ENCODE data around the gene SHISA4.

The SHISA4 gene

GRCh38 chr1:201911826-201912571, 23.3 kb downstream of the SHISA4 start:
- no peak overlapping the region for H3K4me3 ChIP-seq (ENCODE audit: low read depth, low read length)
- in situ Hi-C loops (cut with HindIII; ENCODE audit: low sequenced_read_pairs), result no loop called here
- no peak for DNase-seq (ENCODE audit: low read depth, low spot score)
- TF ChIP-seq, protein P1, sequence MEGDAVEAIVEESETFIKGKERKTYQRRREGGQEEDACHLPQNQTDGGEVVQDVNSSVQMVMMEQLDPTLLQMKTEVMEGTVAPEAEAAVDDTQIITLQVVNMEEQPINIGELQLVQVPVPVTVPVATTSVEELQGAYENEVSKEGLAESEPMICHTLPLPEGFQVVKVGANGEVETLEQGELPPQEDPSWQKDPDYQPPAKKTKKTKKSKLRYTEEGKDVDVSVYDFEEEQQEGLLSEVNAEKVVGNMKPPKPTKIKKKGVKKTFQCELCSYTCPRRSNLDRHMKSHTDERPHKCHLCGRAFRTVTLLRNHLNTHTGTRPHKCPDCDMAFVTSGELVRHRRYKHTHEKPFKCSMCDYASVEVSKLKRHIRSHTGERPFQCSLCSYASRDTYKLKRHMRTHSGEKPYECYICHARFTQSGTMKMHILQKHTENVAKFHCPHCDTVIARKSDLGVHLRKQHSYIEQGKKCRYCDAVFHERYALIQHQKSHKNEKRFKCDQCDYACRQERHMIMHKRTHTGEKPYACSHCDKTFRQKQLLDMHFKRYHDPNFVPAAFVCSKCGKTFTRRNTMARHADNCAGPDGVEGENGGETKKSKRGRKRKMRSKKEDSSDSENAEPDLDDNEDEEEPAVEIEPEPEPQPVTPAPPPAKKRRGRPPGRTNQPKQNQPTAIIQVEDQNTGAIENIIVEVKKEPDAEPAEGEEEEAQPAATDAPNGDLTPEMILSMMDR (IDR thresholded peaks at IDR 0.05; ENCODE audit: low read depth, low read length), result no peak

DNA sequence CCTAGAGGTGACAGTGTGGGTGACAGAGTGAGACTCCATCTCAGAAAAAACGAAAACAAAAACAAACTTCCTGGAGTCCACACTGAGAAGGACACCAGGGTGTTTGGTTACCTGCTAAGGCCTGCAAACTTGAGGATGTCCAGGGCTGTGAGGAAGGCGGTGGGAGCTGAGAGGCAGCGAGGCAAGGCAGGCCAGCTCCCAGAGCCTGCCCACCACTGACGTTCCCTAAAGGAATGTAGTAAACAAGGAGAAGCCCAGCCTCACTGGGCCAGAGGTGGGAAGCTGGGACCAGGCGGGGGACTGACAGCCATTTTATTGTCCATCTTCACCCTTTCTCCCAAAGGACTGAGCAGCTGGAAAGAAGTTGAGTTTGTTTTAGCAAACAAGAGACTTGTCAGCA, 24.1 kb downstream of the SHISA4 start:
- TF ChIP-seq, protein P1 (IDR thresholded peaks at IDR 0.05; ENCODE audit: low read depth, low read length), result no peak
- no peak overlapping the region for H3K4me3 ChIP-seq (ENCODE audit: low read depth, low read length)
- no peak for DNase-seq (ENCODE audit: low read depth, low spot score)
- in situ Hi-C loops (cut with HindIII; ENCODE audit: low sequenced_read_pairs), result no loop called here

DNA sequence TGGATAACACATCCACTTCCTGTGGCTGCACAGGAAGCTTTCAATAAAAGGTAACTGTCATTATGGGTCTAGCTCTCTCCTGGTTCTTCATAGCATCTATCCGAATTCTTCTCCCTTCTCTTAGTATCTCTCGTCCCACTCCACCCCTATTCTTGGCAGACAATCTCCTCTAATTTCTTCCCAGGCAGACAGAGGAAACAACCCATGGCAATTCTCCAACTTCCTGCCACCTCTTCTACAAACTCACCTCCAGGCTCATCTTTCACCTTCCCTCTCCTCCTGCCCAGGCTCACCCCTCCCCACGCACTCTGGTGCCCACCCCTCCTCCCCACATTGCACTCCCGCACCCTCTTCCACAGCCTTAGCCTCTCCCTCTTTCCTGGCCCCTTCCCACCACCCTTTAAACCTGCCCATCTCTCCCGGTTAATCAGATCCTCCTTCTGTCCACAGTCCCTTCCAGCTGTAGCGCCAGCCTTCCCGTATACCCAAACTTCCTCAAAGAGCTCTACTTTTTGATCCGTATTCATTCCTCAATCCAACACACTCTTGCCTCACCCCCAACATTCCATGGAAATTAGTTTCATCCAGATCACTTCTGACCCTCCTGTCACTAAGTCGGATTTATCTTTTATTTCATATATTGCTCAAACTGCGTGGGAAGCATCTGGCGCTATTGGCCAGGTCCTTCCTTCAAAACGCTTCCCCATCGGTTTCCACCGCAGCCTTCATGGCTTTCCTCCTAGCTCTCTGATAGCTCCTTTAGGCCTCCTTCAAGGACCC, 25.9 kb downstream of the SHISA4 start:
- TF ChIP-seq, protein P1 (IDR thresholded peaks at IDR 0.05; ENCODE audit: low read depth, low read length), result no peak
- no peak for DNase-seq (ENCODE audit: low read depth, low spot score)
- in situ Hi-C loops (cut with HindIII; ENCODE audit: low sequenced_read_pairs), result no loop called here
- no peak overlapping the region for H3K4me3 ChIP-seq (ENCODE audit: low read depth, low read length)

DNA sequence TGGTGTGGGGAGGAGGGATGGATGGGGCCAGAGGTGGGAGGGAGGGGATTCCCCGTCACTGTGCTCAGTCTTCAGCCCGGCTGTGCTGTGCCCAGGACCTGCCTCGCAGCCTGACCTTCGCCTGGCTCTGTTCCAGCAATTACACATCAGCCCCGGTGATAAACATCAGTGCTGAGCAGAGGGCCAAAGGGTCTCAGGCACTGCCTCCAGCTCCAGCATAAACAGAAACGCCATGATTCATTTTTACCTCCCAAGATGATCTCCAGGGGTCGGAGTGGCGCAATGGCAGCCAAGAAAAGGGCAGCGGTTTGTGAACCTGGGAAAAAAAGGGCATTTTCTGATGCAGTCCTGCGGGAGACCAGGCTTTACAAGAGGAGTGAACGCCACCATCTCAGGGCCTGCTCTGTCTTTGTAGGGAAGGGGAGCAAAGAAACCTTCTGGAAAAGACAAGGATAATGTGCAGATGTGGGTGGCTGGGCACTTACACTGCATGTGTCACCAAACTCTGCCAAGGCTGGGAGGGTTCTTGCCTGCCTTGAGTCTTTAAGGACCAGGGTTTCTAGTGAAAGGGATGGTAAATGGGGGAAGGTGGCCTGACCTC, 28.1 kb downstream of the SHISA4 start:
- peak; percentile 85 for DNase-seq (ENCODE audit: low read depth, low spot score)
- in situ Hi-C loops (cut with HindIII; ENCODE audit: low sequenced_read_pairs), result no loop called here
- no peak overlapping the region for H3K4me3 ChIP-seq (ENCODE audit: low read depth, low read length)
- TF ChIP-seq, protein P1 (IDR thresholded peaks at IDR 0.05; ENCODE audit: low read depth, low read length), result no peak

- TF ChIP-seq, protein P1 (IDR thresholded peaks at IDR 0.05; ENCODE audit: low read depth, low read length), result no peak
- DNase-seq (ENCODE audit: low read depth, low spot score), result peak; percentile 78
- H3K4me3 ChIP-seq (ENCODE audit: low read depth, low read length), result no peak overlapping the region
- in situ Hi-C loops (cut with HindIII; ENCODE audit: low sequenced_read_pairs), result no loop called here
Observed at GRCh38 chr1:201917362-201918033, 28.8 kb downstream of the SHISA4 start.

- DNase-seq (ENCODE audit: low read depth, low spot score), result no peak
- H3K4me3 ChIP-seq (ENCODE audit: low read depth, low read length), result no peak overlapping the region
- in situ Hi-C loops (cut with HindIII; ENCODE audit: low sequenced_read_pairs), result no loop called here
- TF ChIP-seq, protein P1 (IDR thresholded peaks at IDR 0.05; ENCODE audit: low read depth, low read length), result no peak
Observed at GRCh38 chr1:201918343-201918742, 29.6 kb downstream of the SHISA4 start.

Data from astrocyte of the spinal cord (primary cell).